ENCODE results near the gene SNAI3.

Gene SNAI3

DNA sequence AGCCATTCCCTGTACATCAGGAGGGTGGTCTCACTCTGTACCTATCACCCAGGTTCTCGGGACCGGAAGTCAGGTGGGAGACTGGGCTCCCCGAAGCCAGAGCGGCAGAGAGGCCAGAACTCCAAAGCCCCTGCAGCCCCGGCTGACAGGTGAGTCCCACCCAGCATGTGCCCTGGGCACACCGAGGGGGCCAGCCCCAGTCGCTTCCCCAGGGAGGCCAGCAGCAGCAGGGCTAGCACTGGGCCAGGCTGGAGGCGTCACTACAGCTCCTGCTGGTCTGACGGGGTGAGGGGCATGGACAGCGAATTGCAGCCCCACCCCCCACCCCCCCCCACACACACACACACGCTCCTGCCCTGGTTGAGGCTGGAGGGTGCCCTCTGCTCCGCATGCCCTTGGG lies 55.9 kb downstream of the SNAI3 start:
- ChIA-PET CTCF (no interaction called here), POLR2A (no interaction called here)
- no peak overlapping the region for H3K27ac ChIP-seq (ENCODE audit: extremely low read depth, low read depth, low read length)
- no peaks in the 10 kb centered on the region for H3K4me1 ChIP-seq (ENCODE audit: control insufficient read depth, insufficient read depth, low read length)
- no peak overlapping the region for H3K4me3 ChIP-seq (ENCODE audit: low read depth, low read length)
- TF ChIP-seq ZNF157 (tag by site-specific recombination; IDR thresholded peaks at IDR 0.05) (no peak), ZNF211 (tag by site-specific recombination; IDR thresholded peaks at IDR 0.05; ENCODE audit: low read depth) (no peak), ZNF311 (tag by site-specific recombination; IDR thresholded peaks at IDR 0.05; ENCODE audit: borderline replicate concordance) (no peak), BCL11B (tag by site-specific recombination; IDR thresholded peaks at IDR 0.05; ENCODE audit: low read depth) (no peak), ZNF19 (tag by site-specific recombination; IDR thresholded peaks at IDR 0.05; ENCODE audit: low read depth) (no peak)
- peaks cover 4 to 69% of the 10 kb centered on the region in 2 experiments; a peak in 2 of 3 replicates for H3K36me3 ChIP-seq (ENCODE audit: control insufficient read depth in 2 of 2, insufficient read depth in 1 of 2, low read length in 2 of 2)
- H3K9me3 ChIP-seq (ENCODE audit: control insufficient read depth, insufficient read depth, low read depth, low read length) = no peaks in the 10 kb centered on the region

DNA sequence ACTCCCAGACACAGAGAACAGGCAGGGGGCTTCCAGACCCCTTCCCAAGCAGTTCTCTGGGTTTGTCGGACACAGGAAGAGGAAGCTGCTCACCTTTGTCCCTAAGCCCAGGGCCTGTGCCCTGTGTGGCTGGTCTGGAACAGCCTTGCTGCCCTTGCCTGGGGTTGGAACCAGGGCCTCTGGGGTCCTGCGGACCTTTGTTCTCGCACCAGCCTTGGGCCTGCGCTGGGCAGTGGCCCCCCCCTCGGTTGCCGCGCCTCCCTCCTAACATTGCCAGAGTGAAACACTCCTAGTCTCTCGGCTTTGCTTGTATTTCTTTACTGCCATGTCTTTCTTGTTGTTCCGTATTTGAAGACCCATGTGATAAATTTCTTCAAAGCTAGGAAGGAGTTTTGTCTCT lies 56.5 kb downstream of the SNAI3 start:
- TF ChIP-seq MZF1 (tag by site-specific recombination; IDR thresholded peaks at IDR 0.05; ENCODE audit: borderline replicate concordance) (no peak), ZNF785 (tag by site-specific recombination; IDR thresholded peaks at IDR 0.05) (no peak), ZNF548 (tag by site-specific recombination; IDR thresholded peaks at IDR 0.05) (no peak), ZFP37 (tag by site-specific recombination; IDR thresholded peaks at IDR 0.05) (no peak), SCRT1 (tag by site-specific recombination; IDR thresholded peaks at IDR 0.05; ENCODE audit: borderline replicate concordance) (no peak), ZNF555 (tag by site-specific recombination; conservative IDR thresholded peaks at IDR 0.05) (no peak)
- TF ChIP-seq, protein P1, sequence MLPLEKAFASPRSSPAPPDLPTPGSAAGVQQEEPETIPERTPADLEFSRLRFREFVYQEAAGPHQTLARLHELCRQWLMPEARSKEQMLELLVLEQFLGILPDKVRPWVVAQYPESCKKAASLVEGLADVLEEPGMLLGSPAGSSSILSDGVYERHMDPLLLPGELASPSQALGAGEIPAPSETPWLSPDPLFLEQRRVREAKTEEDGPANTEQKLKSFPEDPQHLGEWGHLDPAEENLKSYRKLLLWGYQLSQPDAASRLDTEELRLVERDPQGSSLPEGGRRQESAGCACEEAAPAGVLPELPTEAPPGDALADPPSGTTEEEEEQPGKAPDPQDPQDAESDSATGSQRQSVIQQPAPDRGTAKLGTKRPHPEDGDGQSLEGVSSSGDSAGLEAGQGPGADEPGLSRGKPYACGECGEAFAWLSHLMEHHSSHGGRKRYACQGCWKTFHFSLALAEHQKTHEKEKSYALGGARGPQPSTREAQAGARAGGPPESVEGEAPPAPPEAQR (tag by site-specific recombination; IDR thresholded peaks at IDR 0.05) = no peak
- TF ChIP-seq, protein P2, sequence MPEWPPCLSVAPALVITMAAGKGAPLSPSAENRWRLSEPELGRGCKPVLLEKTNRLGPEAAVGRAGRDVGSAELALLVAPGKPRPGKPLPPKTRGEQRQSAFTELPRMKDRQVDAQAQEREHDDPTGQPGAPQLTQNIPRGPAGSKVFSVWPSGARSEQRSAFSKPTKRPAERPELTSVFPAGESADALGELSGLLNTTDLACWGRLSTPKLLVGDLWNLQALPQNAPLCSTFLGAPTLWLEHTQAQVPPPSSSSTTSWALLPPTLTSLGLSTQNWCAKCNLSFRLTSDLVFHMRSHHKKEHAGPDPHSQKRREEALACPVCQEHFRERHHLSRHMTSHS (tag by site-specific recombination; IDR thresholded peaks at IDR 0.05) = no peak
- TF ChIP-seq, protein P3, sequence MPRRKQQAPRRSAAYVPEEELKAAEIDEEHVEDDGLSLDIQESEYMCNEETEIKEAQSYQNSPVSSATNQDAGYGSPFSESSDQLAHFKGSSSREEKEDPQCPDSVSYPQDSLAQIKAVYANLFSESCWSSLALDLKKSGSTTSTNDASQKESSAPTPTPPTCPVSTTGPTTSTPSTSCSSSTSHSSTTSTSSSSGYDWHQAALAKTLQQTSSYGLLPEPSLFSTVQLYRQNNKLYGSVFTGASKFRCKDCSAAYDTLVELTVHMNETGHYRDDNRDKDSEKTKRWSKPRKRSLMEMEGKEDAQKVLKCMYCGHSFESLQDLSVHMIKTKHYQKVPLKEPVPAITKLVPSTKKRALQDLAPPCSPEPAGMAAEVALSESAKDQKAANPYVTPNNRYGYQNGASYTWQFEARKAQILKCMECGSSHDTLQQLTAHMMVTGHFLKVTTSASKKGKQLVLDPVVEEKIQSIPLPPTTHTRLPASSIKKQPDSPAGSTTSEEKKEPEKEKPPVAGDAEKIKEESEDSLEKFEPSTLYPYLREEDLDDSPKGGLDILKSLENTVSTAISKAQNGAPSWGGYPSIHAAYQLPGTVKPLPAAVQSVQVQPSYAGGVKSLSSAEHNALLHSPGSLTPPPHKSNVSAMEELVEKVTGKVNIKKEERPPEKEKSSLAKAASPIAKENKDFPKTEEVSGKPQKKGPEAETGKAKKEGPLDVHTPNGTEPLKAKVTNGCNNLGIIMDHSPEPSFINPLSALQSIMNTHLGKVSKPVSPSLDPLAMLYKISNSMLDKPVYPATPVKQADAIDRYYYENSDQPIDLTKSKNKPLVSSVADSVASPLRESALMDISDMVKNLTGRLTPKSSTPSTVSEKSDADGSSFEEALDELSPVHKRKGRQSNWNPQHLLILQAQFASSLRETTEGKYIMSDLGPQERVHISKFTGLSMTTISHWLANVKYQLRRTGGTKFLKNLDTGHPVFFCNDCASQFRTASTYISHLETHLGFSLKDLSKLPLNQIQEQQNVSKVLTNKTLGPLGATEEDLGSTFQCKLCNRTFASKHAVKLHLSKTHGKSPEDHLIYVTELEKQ (tag by site-specific recombination; IDR thresholded peaks at IDR 0.05; ENCODE audit: borderline replicate concordance) = no peak
- ChIA-PET POLR2A (no interaction called here), CTCF (interaction anchor here (1.1 to 1.4 kb wide), 3 partner anchors 10 to 42 kb away, joined by 3 to 7 read pairs (median 5); no protein-coding TSS in a partner anchor)
- H3K4me1 ChIP-seq (ENCODE audit: control insufficient read depth, insufficient read depth, low read length) = no peaks in the 10 kb centered on the region
- no peak overlapping the region for H3K27ac ChIP-seq (ENCODE audit: extremely low read depth, low read depth, low read length)
- no peak overlapping the region for H3K4me3 ChIP-seq (ENCODE audit: low read depth, low read length)
- H3K36me3 ChIP-seq (ENCODE audit: control insufficient read depth in 2 of 2, insufficient read depth in 1 of 2, low read length in 2 of 2) = peaks cover 4 to 75% of the 10 kb centered on the region in 2 experiments; a peak in 2 of 3 replicates
- no peaks in the 10 kb centered on the region for H3K9me3 ChIP-seq (ENCODE audit: control insufficient read depth, insufficient read depth, low read depth, low read length)

DNA sequence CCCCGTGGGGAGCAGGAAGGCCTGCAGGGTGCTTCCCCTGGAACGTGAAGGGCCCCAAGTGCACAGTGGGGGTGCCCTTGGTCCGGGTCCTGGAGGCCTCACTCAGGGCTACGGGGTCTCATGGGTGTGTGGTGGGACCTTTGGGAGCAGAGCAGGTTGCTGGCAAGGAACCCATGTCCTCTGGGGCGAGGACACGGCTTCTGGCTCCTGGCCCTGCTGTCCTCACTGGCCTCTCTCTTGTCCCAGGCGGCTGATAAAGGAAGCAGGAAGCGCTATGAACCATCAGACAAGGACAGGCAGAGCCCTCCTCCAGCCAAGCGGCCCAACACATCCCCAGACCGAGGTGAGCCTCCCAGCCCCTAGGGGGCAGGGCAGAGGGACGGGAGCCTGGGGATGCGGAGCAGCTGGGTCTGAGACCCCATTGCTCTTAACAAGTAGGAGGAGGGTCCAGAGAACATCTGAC lies 57.8 kb downstream of the SNAI3 start:
- TF ChIP-seq, protein P4, sequence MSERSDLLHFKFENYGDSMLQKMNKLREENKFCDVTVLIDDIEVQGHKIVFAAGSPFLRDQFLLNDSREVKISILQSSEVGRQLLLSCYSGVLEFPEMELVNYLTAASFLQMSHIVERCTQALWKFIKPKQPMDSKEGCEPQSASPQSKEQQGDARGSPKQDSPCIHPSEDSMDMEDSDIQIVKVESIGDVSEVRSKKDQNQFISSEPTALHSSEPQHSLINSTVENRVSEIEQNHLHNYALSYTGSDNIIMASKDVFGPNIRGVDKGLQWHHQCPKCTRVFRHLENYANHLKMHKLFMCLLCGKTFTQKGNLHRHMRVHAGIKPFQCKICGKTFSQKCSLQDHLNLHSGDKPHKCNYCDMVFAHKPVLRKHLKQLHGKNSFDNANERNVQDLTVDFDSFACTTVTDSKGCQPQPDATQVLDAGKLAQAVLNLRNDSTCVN (tag by site-specific recombination; optimal IDR thresholded peaks at IDR 0.05) = no peak
- TF ChIP-seq, protein P5, sequence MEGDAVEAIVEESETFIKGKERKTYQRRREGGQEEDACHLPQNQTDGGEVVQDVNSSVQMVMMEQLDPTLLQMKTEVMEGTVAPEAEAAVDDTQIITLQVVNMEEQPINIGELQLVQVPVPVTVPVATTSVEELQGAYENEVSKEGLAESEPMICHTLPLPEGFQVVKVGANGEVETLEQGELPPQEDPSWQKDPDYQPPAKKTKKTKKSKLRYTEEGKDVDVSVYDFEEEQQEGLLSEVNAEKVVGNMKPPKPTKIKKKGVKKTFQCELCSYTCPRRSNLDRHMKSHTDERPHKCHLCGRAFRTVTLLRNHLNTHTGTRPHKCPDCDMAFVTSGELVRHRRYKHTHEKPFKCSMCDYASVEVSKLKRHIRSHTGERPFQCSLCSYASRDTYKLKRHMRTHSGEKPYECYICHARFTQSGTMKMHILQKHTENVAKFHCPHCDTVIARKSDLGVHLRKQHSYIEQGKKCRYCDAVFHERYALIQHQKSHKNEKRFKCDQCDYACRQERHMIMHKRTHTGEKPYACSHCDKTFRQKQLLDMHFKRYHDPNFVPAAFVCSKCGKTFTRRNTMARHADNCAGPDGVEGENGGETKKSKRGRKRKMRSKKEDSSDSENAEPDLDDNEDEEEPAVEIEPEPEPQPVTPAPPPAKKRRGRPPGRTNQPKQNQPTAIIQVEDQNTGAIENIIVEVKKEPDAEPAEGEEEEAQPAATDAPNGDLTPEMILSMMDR (tag by site-specific recombination; IDR thresholded peaks at IDR 0.05) = peak; percentile 68
- no peaks in the 10 kb centered on the region for H3K4me1 ChIP-seq (ENCODE audit: control insufficient read depth, insufficient read depth, low read length)
- H3K4me3 ChIP-seq (ENCODE audit: low read depth, low read length) = no peak overlapping the region
- no peak overlapping the region for H3K27ac ChIP-seq (ENCODE audit: extremely low read depth, low read depth, low read length)
- ChIA-PET CTCF (interaction anchor here (1.1 to 1.4 kb wide), 3 partner anchors 9 to 43 kb away, joined by 3 to 7 read pairs (median 5); no protein-coding TSS in a partner anchor), POLR2A (no interaction called here)
- H3K36me3 ChIP-seq (ENCODE audit: control insufficient read depth in 2 of 2, insufficient read depth in 1 of 2, low read length in 2 of 2) = peaks cover 4 to 86% of the 10 kb centered on the region in 2 experiments; a peak in 2 of 3 replicates
- H3K9me3 ChIP-seq (ENCODE audit: control insufficient read depth, insufficient read depth, low read depth, low read length) = no peaks in the 10 kb centered on the region
